ENCODE data around the gene ENOX1.

Gene ENOX1

GRCh38 chr13:43665388-43665787 lies 121.4 kb downstream of the ENOX1 start:
- Histone ChIP-seq H3K4me3 (no peak overlapping the region), H3K4me1 (peaks cover 0 to 20% (median 7%) of the 10 kb centered on the region in 4 donors), H3K9me3 (no peaks in the 10 kb centered on the region), H3K27ac (no peak overlapping the region), H3K27me3 (no peaks in the 10 kb centered on the region), H3K36me3 (no peaks in the 10 kb centered on the region)
- TF ChIP-seq, protein P1, sequence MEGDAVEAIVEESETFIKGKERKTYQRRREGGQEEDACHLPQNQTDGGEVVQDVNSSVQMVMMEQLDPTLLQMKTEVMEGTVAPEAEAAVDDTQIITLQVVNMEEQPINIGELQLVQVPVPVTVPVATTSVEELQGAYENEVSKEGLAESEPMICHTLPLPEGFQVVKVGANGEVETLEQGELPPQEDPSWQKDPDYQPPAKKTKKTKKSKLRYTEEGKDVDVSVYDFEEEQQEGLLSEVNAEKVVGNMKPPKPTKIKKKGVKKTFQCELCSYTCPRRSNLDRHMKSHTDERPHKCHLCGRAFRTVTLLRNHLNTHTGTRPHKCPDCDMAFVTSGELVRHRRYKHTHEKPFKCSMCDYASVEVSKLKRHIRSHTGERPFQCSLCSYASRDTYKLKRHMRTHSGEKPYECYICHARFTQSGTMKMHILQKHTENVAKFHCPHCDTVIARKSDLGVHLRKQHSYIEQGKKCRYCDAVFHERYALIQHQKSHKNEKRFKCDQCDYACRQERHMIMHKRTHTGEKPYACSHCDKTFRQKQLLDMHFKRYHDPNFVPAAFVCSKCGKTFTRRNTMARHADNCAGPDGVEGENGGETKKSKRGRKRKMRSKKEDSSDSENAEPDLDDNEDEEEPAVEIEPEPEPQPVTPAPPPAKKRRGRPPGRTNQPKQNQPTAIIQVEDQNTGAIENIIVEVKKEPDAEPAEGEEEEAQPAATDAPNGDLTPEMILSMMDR (IDR thresholded peaks at IDR 0.05) = no peak
- intact Hi-C loops (cut with DNase I; ENCODE audit: low total_unique reads) = no loop called here
- no peak for DNase-seq

GRCh38 chr13:43664700-43665191 lies 122.0 kb downstream of the ENOX1 start:
- Histone ChIP-seq H3K9me3 (no peaks in the 10 kb centered on the region), H3K27ac (no peak overlapping the region), H3K36me3 (no peaks in the 10 kb centered on the region), H3K4me3 (no peak overlapping the region), H3K4me1 (peaks cover 0 to 20% (median 7%) of the 10 kb centered on the region in 4 donors), H3K27me3 (no peaks in the 10 kb centered on the region)
- DNase-seq = no peak
- intact Hi-C loops (cut with DNase I; ENCODE audit: low total_unique reads) = no loop called here
- TF ChIP-seq, protein P1 (IDR thresholded peaks at IDR 0.05) = no peak

DNA sequence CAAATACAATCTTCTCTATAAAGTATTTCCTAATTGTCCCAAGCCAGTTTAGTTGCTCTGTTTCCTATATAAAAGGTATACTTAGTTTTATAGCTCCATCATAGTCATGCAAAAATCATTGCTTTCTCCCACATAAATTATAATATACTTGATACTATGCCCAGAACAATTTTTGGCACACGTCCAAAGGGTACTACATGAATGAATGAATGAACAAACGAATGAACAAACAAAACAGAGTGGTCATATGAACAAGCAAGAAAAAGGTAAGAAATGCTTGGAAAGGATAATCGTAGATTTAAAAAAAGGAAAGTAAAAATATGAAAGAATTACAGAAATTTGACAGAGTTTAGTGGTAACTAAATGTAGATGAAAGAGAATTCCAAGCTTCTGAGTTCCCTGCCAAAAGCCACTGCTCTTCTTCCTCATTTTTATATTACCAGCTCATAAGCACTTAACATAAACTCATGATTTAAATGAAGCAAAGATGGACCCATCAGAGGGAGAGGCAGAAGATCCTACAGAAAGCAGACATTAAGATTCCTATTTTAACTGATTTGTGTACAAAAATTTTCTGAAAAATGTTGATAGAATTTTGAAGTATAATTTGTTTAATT lies 123.2 kb downstream of the ENOX1 start:
- Histone ChIP-seq H3K9me3 (no peaks in the 10 kb centered on the region), H3K27ac (no peak overlapping the region), H3K4me1 (peaks cover 0 to 20% (median 7%) of the 10 kb centered on the region in 4 donors), H3K36me3 (no peaks in the 10 kb centered on the region), H3K27me3 (no peaks in the 10 kb centered on the region), H3K4me3 (no peak overlapping the region)
- no peak for DNase-seq
- TF ChIP-seq, protein P1 (IDR thresholded peaks at IDR 0.05) = no peak
- intact Hi-C loops (cut with DNase I; ENCODE audit: low total_unique reads) = no loop called here

- TF ChIP-seq, protein P1 (IDR thresholded peaks at IDR 0.05) = no peak
- Histone ChIP-seq H3K27ac (no peak overlapping the region), H3K27me3 (no peaks in the 10 kb centered on the region), H3K9me3 (no peaks in the 10 kb centered on the region), H3K36me3 (no peaks in the 10 kb centered on the region), H3K4me3 (no peak overlapping the region), H3K4me1 (peaks cover 0 to 20% (median 7%) of the 10 kb centered on the region in 4 donors)
- DNase-seq = no peak
- intact Hi-C loops (cut with DNase I; ENCODE audit: low total_unique reads) = no loop called here
These were observed 123.8 kb downstream of the ENOX1 start for GRCh38 chr13:43662976-43663375.

- Histone ChIP-seq H3K9me3 (no peaks in the 10 kb centered on the region), H3K27ac (no peak overlapping the region), H3K27me3 (no peaks in the 10 kb centered on the region), H3K36me3 (no peaks in the 10 kb centered on the region), H3K4me1 (peaks cover 0 to 20% (median 7%) of the 10 kb centered on the region in 4 donors), H3K4me3 (no peak overlapping the region)
- intact Hi-C loops (cut with DNase I; ENCODE audit: low total_unique reads) = no loop called here
- TF ChIP-seq, protein P1 (IDR thresholded peaks at IDR 0.05) = no peak
- DNase-seq = no peak
These were observed 125.5 kb downstream of the ENOX1 start for GRCh38 chr13:43661161-43661830.

All from tibial artery (tissue), 4 donors.